ENCODE results near the gene PTCH1.

DNA sequence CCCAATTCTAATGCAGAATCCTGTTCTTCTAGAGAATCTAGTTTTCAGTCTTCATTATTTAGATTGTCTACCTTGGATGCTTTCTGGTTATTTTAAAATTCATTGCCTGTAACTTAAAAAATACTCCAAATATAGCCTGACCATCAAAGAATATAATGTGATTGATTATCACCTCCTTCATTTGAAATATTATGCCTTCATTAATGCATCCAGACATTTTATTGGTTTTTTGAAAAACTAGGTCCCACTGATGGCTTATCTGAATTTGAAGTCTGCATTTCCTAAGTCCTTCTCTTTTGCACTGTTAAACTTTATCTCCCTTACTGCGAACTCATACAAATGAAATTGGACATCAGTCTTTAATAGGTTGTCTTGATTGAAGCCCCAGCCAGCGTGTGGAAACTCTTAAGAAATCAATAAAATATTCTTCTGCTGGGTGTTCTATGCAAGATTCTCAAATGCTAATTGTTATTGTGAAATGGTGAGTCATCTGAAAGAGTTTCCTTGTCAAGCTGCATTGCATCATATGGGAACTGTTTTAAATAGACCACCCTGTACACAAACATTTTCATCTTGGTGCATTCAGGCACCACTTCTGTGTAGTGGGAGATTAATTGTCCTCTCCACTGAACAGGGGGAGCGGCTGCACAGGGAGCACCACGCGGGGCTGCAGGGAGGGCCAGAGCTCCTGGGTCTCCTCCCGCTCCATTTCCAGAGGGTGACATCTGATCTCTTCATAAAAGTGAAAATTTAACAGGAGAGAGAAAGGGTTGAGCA, 106.9 kb downstream of the PTCH1 start:
- TF ChIP-seq, protein P1, sequence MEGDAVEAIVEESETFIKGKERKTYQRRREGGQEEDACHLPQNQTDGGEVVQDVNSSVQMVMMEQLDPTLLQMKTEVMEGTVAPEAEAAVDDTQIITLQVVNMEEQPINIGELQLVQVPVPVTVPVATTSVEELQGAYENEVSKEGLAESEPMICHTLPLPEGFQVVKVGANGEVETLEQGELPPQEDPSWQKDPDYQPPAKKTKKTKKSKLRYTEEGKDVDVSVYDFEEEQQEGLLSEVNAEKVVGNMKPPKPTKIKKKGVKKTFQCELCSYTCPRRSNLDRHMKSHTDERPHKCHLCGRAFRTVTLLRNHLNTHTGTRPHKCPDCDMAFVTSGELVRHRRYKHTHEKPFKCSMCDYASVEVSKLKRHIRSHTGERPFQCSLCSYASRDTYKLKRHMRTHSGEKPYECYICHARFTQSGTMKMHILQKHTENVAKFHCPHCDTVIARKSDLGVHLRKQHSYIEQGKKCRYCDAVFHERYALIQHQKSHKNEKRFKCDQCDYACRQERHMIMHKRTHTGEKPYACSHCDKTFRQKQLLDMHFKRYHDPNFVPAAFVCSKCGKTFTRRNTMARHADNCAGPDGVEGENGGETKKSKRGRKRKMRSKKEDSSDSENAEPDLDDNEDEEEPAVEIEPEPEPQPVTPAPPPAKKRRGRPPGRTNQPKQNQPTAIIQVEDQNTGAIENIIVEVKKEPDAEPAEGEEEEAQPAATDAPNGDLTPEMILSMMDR (IDR thresholded peaks at IDR 0.05): no peak
- TF ChIP-seq, protein P2, sequence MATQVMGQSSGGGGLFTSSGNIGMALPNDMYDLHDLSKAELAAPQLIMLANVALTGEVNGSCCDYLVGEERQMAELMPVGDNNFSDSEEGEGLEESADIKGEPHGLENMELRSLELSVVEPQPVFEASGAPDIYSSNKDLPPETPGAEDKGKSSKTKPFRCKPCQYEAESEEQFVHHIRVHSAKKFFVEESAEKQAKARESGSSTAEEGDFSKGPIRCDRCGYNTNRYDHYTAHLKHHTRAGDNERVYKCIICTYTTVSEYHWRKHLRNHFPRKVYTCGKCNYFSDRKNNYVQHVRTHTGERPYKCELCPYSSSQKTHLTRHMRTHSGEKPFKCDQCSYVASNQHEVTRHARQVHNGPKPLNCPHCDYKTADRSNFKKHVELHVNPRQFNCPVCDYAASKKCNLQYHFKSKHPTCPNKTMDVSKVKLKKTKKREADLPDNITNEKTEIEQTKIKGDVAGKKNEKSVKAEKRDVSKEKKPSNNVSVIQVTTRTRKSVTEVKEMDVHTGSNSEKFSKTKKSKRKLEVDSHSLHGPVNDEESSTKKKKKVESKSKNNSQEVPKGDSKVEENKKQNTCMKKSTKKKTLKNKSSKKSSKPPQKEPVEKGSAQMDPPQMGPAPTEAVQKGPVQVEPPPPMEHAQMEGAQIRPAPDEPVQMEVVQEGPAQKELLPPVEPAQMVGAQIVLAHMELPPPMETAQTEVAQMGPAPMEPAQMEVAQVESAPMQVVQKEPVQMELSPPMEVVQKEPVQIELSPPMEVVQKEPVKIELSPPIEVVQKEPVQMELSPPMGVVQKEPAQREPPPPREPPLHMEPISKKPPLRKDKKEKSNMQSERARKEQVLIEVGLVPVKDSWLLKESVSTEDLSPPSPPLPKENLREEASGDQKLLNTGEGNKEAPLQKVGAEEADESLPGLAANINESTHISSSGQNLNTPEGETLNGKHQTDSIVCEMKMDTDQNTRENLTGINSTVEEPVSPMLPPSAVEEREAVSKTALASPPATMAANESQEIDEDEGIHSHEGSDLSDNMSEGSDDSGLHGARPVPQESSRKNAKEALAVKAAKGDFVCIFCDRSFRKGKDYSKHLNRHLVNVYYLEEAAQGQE (IDR thresholded peaks at IDR 0.05; ENCODE audit: insufficient read depth in 1 of 2, low read depth in 2 of 2, low read length in 1 of 2): no peak
- no peak for TF ChIP-seq POLR2AphosphoS5 (IDR thresholded peaks at IDR 0.05; ENCODE audit: low read depth, low read length)
- TF ChIP-seq TCF7L2 (IDR thresholded peaks at IDR 0.05; ENCODE audit: low read depth, low read length): no peak

Measured in Panc1 (cell line).